ENCODE results near the gene GPX4. TPM values are rescaled to one million over a fixed set of nuclear protein-coding genes. Genes with fewer than 3 reads are reported as not detected.
A peak's percentile ranks its signal among the peaks of the same experiment; 100 is the strongest.

GPX4 gene
- total RNA-seq, 1 experiment from 2014 or later: 355 TPM

DNA sequence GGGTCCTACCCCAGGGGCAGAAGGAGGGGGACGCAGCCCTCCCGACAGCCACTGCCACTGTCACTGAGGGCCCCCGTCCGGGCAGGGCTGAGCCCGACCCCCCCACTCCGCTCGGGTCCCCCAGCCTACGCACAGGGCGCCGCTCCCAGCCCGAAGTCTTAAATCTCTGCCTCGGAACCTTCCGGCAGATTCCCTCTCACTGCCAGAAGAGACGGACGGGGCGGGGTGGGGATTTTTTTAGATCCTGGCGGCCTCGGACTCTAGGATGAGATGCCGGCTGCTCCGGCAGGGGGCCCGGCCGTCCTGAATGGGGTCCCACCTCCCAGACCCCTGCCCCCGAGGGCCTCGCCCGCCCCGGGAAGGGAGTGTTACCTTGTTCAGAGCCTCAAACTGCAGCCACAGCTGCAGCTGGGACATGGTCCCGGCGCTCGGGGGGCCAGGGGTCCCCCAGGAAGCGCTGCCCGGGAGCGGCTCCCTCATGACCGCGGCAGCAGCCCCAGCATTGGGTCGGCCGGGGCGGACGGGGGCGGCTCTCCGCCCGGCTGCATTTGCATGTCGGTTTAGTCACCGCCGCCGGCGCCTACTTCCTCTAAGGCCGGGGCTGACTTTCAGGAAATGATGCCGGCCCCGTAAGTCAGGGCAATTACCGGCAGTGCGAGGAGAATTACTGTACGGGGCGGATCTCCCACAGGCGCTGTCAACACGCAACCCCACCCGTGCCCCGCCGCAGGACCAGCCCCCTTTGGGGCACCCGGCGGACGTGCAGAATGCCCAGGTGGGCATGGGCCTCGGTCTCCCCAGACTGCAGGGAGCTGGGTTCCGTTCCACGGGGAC, 28.1 kb downstream of the GPX4 start:
- no peaks in the 10 kb centered on the region for H3K27me3 ChIP-seq (ENCODE audit: insufficient read depth, low read length)
- H3K4me1 ChIP-seq (ENCODE audit: insufficient read depth, low read length): no peaks in the 10 kb centered on the region; the same call in 1 of the 2 replicates
- H3K79me1 ChIP-seq (ENCODE audit: insufficient read depth, low read depth, low read length, poor library complexity, severe bottlenecking): no peaks in the 10 kb centered on the region
- H2BK120ac ChIP-seq (ENCODE audit: low read depth, low read length, poor library complexity, severe bottlenecking): no peak overlapping the region
- H3K4me3 Mint-ChIP-seq: peak overlapping the region; percentile 44 to 47; a peak in 3 of 5 replicates
- no peaks in the 10 kb centered on the region for H3K23me2 ChIP-seq (ENCODE audit: insufficient read length, low read depth, low read length, poor library complexity, severe bottlenecking)
- TF ChIP-seq, protein P1, sequence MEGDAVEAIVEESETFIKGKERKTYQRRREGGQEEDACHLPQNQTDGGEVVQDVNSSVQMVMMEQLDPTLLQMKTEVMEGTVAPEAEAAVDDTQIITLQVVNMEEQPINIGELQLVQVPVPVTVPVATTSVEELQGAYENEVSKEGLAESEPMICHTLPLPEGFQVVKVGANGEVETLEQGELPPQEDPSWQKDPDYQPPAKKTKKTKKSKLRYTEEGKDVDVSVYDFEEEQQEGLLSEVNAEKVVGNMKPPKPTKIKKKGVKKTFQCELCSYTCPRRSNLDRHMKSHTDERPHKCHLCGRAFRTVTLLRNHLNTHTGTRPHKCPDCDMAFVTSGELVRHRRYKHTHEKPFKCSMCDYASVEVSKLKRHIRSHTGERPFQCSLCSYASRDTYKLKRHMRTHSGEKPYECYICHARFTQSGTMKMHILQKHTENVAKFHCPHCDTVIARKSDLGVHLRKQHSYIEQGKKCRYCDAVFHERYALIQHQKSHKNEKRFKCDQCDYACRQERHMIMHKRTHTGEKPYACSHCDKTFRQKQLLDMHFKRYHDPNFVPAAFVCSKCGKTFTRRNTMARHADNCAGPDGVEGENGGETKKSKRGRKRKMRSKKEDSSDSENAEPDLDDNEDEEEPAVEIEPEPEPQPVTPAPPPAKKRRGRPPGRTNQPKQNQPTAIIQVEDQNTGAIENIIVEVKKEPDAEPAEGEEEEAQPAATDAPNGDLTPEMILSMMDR (conservative IDR thresholded peaks at IDR 0.05): no peak; the same call in 2 of the 3 replicates
- no CpG with 5 or more reads among the region's 64 CpGs for WGBS (ENCODE audit: extremely low coverage, insufficient read length, low lambda C conversion rate)
- no peak overlapping the region for H3K27ac Mint-ChIP-seq
- no peak overlapping the region for H2BK15ac ChIP-seq (ENCODE audit: low read depth, low read length)
- H4K91ac ChIP-seq (ENCODE audit: insufficient read length, low read depth, low read length): no peak overlapping the region
- no peaks in the 10 kb centered on the region for H3K9me3 ChIP-seq (ENCODE audit: control insufficient read depth, low read depth, low read length)
- no peak overlapping the region for H3K23ac ChIP-seq (ENCODE audit: insufficient read length, low read depth, low read length)
- no peak overlapping the region for H3K27ac ChIP-seq (ENCODE audit: insufficient read length, low read depth, low read length)
- no peak overlapping the region for H2BK20ac ChIP-seq (ENCODE audit: low read depth, low read length, poor library complexity, severe bottlenecking)
- no peak overlapping the region for H3K4ac ChIP-seq (ENCODE audit: low read depth, low read length)
- peaks cover 4 to 10% of the 10 kb centered on the region in 2 experiments for H3K4me1 Mint-ChIP-seq
- H3K27me3 Mint-ChIP-seq (ENCODE audit: low read depth): no peaks in the 10 kb centered on the region
- no peak overlapping the region for H2BK12ac ChIP-seq (ENCODE audit: insufficient read length, low read depth, low read length)
- H3K56ac ChIP-seq (ENCODE audit: insufficient read length, low read depth, low read length): no peak overlapping the region
- no peak overlapping the region for H3K9ac ChIP-seq (ENCODE audit: extremely low read depth, insufficient read length, low read length)
- peak overlapping the region; percentile 4 for H3K18ac ChIP-seq (ENCODE audit: insufficient read length, low read depth, low read length)
- peak overlapping the region; percentile 14 for H3K4me2 ChIP-seq (ENCODE audit: insufficient read depth, insufficient read length, low read length)
- H2BK5ac ChIP-seq (ENCODE audit: insufficient read length, low read length): no peak overlapping the region
- peak overlapping the region; percentile 18 for H3K14ac ChIP-seq (ENCODE audit: insufficient read depth, low read length)
- peaks cover 0 to 16% (median 11%) of the 10 kb centered on the region in 3 experiments; a peak in 5 of 7 replicates for H3K36me3 Mint-ChIP-seq (ENCODE audit: insufficient read depth in 1 of 3, low read depth in 3 of 3)
- H4K5ac ChIP-seq (ENCODE audit: insufficient read length, low read depth, low read length): no peak overlapping the region
- no peak overlapping the region for H3T11ph ChIP-seq (ENCODE audit: low read length)
- H2AFZ ChIP-seq (ENCODE audit: low read length): no peak overlapping the region
- H3K79me2 ChIP-seq (ENCODE audit: insufficient read depth, low read length): no peaks in the 10 kb centered on the region; the same call in 1 of the 2 replicates
- H4K8ac ChIP-seq (replicated peaks; ENCODE audit: insufficient read length, low read depth, low read length): no peak overlapping the region
- H4K20me1 ChIP-seq (ENCODE audit: control insufficient read depth, insufficient read depth, insufficient read length): no peaks in the 10 kb centered on the region
- no peak overlapping the region for H2AK5ac ChIP-seq (ENCODE audit: insufficient read length, low read length)
- peak; percentile 73 for DNase-seq
- H3K9me3 Mint-ChIP-seq: no peaks in the 10 kb centered on the region
